ENCODE data around the gene SLC2A5. TPM values are rescaled to one million over a fixed set of nuclear protein-coding genes. Genes with fewer than 3 reads are reported as not detected.

Gene SLC2A5
- polyA plus RNA-seq, 5 donors, result 0.35 to 1.2 (median 0.89) TPM

GRCh38 chr1:9062846-9063245 is 6.6 kb downstream of the SLC2A5 start:
- no peak for DNase-seq

- DNase-seq, result no peak
Measured at GRCh38 chr1:9062021-9062471, 7.4 kb downstream of the SLC2A5 start.

DNA sequence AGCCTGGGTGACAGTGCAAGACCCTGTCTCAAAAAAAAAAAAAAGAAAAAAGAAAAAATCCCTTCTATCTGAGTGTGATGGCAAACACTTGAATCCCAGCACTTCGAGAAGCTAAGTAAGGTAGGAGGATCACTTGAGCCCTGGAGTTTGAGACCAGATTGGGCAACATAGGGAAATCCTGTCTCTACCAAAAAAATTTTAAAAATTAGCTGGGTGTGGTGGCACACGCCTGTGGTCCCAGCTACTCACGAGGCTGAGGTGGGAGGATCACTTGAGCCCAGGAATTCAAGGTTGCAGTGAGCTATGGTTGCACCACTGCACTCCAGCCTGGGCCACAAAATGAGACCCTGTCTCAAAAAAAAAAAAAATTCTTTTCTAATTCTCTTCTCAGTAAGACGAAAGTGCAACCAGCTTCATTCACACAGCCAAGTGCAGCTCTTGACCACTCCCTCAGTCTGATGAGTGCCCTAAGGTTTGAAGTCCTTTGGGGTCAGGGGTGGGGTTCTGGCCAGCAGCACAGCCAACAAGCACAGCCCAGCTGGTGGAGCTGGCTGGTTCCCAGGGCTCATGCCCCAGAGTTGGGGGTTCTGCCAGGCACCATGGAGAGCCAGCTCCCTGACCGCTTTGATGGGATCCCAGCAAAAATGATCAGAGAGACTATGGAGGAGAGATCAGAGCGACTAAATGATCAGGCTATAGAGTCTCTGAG is 8.0 kb downstream of the SLC2A5 start:
- no peak for DNase-seq

DNA sequence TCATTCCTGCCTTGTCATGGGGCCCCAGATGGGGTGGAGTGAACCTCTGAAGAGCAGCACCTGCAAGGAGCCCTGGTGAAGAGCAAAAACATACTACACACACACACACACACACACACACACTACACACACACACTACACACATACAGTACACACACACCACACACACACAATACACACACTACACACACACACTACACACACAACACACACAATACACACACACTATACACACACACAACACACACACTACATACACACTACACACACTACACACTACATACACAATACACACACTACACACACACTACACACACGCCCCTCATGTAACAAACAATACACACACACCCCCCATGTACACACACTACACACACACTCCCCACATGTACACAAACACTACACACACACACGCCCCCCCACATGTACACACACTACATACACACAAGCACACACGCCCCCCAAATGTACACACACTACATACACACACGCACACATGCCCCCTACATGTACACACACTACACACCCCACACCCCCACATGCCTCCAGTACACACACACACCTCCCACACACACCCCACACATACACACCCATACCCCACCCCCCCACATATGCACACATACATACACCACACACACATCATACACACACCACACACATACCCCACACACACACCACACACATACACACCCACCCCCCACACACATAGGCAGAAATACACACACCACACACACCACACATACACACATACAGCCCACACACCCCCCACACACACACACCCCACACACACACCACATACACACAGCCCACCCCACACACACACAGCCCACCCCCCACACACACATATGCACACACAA is 9.3 kb downstream of the SLC2A5 start:
- no peak for DNase-seq

GRCh38 chr1:9058465-9058864 is 11.0 kb downstream of the SLC2A5 start:
- no peak for DNase-seq

DNA sequence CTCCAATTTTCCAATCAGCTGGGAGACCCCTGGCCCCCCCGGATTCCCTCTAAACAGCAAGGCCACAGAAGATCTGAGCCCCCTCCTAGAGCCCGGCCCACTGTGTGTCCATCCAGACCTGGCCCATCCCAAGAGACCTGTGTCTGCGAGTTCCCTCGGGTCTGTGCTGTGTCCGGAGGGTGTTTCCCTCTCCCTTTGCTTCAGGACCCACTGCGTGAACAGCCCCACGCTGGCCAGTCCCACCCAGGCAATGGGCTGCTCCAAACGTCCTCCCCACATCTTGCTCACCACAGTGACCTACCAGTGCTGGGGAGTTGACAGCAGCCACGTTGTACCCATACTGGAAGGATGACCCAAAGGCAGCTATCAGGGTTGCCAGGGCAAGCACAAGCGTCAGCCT is 11.6 kb downstream of the SLC2A5 start:
- no peak for DNase-seq

GRCh38 chr1:9052272-9053049 is 17.0 kb downstream of the SLC2A5 start:
- DNase-seq, result no peak

DNA sequence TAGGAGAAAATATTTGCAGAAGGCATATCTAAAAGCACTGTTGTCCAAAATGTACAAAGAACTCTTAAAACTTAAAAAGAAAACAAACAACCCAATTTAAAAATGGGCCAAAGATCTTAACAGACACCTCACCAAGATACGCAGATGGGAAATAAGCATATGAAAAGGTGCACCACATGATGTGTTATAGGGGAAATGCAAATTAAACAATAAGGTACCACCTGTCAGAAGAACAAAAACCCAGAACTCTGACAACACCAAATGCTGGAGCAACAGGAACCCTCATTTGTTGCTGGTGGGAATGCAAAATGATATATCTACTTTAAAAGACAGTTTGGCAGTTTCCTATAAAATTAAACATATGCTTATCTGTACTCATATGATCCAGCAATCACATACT is 18.1 kb downstream of the SLC2A5 start:
- DNase-seq, result no peak

GRCh38 chr1:9050803-9051202 is 18.6 kb downstream of the SLC2A5 start:
- no peak for DNase-seq

DNA sequence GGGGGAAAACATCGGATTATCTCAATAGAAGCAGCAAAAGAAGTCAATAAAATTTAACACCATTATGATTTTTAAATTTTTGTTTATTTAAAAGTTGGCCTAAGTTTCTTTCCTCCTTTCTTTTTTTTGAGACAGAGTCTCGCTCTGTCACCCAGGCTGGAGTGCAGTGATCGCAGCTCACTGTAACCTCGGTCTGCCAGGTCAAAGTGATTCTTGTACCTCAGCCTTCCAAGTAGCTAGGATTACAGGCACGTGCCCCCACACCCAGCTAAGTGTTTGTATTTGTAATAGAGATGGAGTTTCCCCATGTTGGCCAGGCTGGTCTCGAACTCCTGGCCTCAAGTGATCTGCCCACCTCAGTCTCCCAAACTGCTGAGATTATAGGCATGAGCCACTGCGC is 20.9 kb downstream of the SLC2A5 start:
- DNase-seq, result no peak

DNA sequence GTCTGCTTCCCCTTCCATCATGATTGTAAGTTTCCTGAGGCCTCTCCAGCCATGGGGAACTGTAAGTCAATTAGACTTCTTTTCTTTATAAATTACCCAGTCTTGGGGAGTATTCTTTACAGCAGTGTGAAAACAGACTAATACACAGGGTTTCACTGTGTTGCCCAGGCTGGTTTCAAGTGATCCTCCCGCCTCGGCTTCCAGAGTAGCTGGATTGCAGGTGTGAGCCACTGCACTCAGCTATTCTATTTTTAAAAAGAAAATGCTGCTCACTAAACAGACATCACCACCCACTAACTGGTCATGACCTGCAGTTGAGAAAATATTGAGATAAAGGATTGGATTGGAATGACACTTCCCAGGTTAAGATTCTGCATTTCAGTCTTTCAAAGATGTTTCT is 22.4 kb downstream of the SLC2A5 start:
- no peak for DNase-seq

DNA sequence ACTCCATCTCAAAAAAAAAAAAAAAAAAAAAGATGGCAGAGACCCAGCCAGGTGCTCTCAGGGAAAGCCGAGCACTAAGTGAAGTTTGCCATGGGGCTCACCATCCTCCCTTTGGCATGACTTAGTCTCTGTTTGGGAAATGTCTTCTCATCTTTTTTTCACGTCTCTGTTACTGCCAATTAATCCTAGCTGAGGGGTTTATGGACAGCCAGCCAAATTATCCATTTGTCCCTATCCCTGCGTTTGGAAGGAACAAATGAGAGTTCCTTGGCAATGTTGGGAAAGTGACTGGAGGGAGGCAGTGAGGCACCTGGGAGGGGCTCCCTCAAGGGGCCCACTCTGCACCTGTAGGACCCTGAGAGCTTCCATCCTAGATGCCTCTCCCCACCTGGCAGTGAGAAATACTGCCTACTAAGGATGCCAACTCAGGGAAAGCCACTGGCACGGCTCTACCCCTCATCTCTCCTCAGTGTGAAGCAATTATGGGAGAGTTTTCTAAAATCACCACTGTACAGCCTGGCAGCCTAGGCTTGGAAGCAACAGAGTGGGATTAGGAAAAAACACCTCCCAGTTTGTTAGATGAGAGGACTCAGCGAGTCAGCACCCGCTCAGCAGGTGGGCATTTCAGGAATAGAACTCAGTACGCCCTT is 23.4 kb downstream of the SLC2A5 start:
- DNase-seq, result no peak

GRCh38 chr1:9044236-9044635 is 25.2 kb downstream of the SLC2A5 start:
- no peak for DNase-seq

DNA sequence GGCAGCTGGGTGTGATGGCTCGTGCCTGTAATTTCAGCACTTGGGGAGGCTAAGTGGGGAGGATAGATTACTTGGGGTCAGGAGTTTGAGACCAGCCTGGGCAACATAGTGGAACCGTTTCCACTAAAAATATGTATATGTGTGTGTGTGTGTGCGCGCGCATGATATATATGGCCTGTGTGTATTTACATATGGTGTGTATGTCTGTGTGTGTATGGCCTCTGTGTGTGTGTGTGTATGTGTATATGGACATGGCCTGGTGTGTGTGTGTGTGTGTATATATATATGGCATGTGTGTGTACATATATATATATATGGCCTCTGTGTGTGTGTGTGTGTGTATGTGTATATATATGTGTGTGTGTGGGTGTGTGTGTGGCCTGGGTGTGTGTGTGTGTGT is 27.2 kb downstream of the SLC2A5 start:
- DNase-seq, result no peak

DNA sequence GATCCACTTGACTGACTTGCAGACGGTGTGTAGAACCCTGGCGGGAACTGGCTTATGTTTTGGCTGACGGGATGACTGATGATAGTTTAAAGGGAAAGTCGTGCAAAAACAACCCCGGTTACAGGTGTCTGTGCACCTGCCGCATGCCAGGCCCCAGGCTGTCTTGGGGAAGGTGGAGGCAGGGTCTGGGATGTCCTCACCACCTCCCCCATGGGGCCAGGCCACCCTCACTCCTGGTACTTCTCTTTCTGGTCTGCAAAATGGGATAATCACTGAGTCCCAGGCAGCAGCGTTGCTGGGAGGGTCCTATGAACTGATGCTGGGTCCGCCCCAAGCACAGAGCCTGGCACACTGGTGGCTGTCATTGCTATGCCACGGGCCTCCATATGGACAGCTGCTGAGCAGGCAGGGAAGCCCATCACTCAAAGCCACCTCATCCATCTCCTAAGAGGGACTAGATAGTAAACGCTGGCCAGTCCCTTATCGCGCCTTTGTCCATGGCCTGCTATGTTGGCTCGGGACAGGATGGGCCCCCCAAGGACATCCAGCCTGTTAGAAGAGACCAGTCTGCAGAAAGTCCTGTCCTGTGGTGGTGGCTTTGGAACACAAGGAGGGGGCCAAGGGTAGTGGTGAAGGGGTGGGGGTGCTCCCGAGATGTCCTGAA is 28.2 kb downstream of the SLC2A5 start:
- DNase-seq, result no peak

- no peak for DNase-seq
Measured at GRCh38 chr1:9040659-9041030, 28.8 kb downstream of the SLC2A5 start.

DNA sequence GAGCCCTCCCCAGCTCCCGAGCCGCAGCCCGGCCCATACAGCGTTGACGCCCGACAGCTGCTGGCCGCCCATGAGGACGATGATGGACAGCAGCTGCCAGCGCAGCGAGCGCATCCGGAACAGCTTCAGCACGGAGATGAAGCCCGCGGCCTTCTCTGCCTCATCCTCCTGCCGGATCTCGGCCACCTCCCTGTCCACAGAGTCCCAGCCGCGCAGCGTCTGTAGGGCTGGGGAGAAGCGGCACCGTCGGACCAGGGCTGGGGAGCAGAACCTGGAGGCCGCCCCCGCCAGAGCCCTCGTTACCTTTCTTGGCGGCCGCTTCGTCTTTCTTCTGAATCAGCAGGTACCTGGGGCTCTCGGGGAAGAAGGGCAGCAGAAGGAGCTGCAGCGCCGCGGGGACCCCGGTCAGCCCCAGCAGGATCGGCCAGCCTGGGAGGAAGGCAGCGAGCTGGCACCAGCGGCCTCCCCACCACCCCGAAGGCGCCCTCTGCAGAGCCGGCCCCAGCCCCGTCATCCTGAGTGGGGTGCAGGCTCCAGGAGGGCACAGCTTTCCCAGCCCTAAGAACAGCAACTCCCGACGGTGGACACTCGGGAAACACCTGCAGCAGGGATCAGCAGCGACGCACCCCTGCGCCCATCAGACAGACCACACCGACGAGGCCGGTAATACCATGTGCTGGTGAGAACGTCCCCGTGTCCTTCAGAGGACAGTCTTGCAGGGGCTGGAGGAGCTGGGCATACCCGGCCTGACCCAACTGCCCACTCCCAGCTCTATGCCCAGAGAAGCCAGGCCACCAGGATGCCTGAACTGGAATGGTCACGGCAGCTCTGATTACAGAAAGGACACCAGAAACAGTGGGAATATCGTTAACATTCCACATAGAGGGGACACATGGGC is 29.4 kb downstream of the SLC2A5 start:
- DNase-seq, result no peak

DNA sequence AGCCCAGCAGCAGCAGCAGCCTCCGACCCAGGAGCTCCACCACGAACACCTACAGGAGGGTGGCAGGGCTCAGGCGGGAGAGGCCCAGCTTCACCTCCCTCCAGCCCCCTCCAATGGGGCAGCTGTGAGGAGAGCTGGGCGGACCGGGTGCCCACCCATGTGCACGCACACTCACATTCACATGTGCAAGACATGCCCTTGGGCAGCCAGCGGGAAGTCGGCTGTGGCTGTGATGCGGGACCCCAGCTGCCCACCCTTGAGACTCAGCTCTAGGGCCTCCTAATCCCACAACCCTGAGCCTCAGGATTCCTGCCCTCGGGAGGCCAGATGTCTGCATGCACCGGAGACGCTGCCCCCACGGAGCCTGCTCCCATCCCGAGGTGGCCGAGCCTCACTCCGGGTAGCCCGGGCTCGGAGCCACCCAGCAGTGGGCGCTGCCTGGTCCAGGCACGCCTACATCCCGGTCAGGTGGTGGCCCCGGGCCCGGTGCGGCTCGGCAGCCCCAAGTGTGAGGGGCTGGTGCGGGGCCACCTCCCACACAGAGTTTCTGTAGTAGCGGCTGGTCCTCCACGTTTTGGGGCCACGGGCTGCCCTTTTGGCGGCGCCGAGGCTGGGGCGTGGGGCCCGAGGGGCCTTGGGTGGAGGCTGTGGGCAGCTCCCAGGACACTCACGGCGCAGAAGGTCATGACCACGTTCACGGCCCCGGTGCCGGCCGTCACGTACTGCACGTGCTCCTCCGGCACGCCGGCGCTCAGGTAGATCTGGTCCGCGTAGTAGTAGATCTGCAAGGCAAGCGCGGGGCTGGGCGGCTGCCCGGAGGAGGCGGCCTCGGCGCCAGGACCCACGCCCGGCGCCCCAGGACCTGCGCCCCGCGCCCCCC is 30.3 kb downstream of the SLC2A5 start:
- no peak for DNase-seq

DNA sequence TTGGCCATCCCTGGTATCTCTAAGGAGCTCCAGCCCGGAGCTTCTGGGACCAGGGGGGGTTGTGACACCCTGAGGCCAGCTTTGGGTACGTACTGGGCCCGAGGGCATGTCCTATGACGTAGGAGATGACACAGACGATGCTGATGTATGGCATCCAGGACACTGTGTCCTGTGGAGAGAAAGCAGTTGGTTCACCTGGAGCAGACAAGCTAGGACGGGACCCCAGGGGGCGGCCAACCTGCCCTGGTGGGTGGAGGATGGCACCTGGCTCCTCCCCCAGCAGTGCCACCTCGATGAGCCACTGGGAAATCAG is 31.1 kb downstream of the SLC2A5 start:
- no peak for DNase-seq

Data from right lung (tissue), 5 donors.